ENCODE data around the gene CNIH2. TPM values are rescaled to one million over a fixed set of nuclear protein-coding genes. Genes with fewer than 3 reads are reported as not detected.

The CNIH2 gene
- total RNA-seq, 1 experiment from 2014 or later, result 1.3 TPM

DNA sequence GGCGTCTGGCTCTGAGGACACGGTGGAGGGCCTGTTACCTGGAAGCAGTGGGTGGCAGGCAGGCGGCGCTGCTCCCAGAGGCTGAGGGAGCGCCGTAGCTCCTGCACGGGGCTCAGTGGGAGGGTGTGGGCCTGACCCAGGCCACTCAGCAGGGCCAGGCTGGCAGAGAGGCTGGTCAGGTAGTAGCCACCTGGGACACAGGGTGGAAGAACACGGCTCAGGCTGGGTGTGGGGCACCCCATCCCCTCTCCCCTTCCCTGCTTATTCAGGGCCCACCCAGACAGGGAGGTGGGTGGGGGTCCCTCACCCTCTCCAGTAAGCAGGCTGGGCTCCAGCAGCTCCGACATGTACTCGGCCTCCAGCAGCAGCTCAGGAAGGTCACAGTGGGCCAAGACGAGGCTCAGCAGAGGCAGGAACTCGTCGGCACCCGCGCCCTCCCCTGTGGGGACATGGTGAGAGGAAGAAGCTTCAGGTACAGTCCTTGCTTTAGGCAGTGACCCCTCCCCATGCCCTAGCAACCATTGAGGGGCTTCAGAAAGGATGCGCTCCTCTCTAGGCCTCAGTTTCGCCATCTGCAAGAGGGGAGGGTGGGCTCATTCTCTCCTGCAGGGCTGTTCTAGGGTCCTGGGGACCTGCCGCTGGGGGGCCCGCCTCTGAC, 55.4 kb downstream of the CNIH2 start:
- Histone ChIP-seq H3K9me2 (ENCODE audit: insufficient read depth) (no peaks in the 10 kb centered on the region), H3K9ac (ENCODE audit: low read length) (no peak overlapping the region), H3K9me3 (ENCODE audit: control insufficient read depth in 1 of 2, insufficient read depth in 1 of 2, low read depth in 1 of 2, low read length in 2 of 2) (no peaks in the 10 kb centered on the region), H3K27me3 (ENCODE audit: insufficient read depth, low read length) (no peaks in the 10 kb centered on the region), H3K27ac (ENCODE audit: low read depth, low read length) (no peak overlapping the region), H3K4me2 (ENCODE audit: low read length) (no peak overlapping the region), H3K4me3 (replicated peaks in 1 of 2; ENCODE audit: low read depth in 1 of 2, low read length in 2 of 2) (no peak overlapping the region), H3K79me2 (ENCODE audit: insufficient read depth, low read length) (peaks cover 16% of the 10 kb centered on the region; the same call in 1 of the 2 replicates), H4K20me1 (ENCODE audit: insufficient read depth) (no peaks in the 10 kb centered on the region), H3K36me3 (ENCODE audit: control insufficient read depth in 1 of 2, insufficient read depth in 2 of 2, low read length in 2 of 2) (peaks cover 3 to 16% of the 10 kb centered on the region in 2 experiments; a peak in 3 of 4 replicates), H3K4me1 (ENCODE audit: control insufficient read depth in 1 of 2, insufficient read depth in 2 of 2, low read length in 2 of 2) (peaks cover 21 to 49% of the 10 kb centered on the region in 2 experiments), H2AFZ (ENCODE audit: low read depth, low read length, poor library complexity, severe bottlenecking) (no peak overlapping the region)
- DNase-seq (ENCODE audit: low read depth, low spot score) (no peak), ATAC-seq (no peak)
- BruUV-seq (replicated peaks), result no TSS peak
- intact Hi-C loops (cut with micrococcal nuclease), result no loop called here
- CTCF ChIA-PET, result interaction anchor here (0.7 kb wide), 1 partner anchor 21 kb away, joined by 3 read pairs; no protein-coding TSS in a partner anchor
- no peak for TF ChIP-seq SIN3A (IDR thresholded peaks at IDR 0.05; ENCODE audit: low read depth)
- TF ChIP-seq RAD21 (IDR thresholded peaks at IDR 0.05; ENCODE audit: low read depth), result no peak
- no peak for TF ChIP-seq EGR1 (IDR thresholded peaks at IDR 0.05; ENCODE audit: low read depth)
- POLR2A ChIA-PET, result no interaction called here
- RAD21 ChIA-PET (ENCODE audit: low non-redundant PET in 1 of 2, low total read pairs in 2 of 2, uncharacterized antibody in 2 of 2, unreplicated experiment in 2 of 2), result no interaction called here

Other genes with a start within 250 kb of the CNIH2 start
- not detected for gene GAL3ST3, start 229.0 kb upstream of the CNIH2 start, total RNA-seq (2021; ENCODE audit: unreplicated experiment)
- 300 TPM for gene SF3B2, start 225.8 kb upstream of the CNIH2 start, total RNA-seq (2021; ENCODE audit: unreplicated experiment)
- gene PACS1, start 207.9 kb upstream of the CNIH2 start, total RNA-seq (2021; ENCODE audit: unreplicated experiment), result 41.1 TPM
- gene KLC2, start 20.5 kb upstream of the CNIH2 start, total RNA-seq (2021; ENCODE audit: unreplicated experiment), result 58.5 TPM
- 148 TPM for gene RAB1B, start 9.5 kb upstream of the CNIH2 start, total RNA-seq (2021; ENCODE audit: unreplicated experiment)
- 54.7 TPM for gene YIF1A, start 11.0 kb downstream of the CNIH2 start, total RNA-seq (2021; ENCODE audit: unreplicated experiment)
- 5.9 TPM for gene TMEM151A, start 13.7 kb downstream of the CNIH2 start, total RNA-seq (2021; ENCODE audit: unreplicated experiment)
- gene CD248, start 38.9 kb downstream of the CNIH2 start, total RNA-seq (2021; ENCODE audit: unreplicated experiment), result 0.32 TPM
- 38.7 TPM for gene RIN1, start 58.3 kb downstream of the CNIH2 start, total RNA-seq (2021; ENCODE audit: unreplicated experiment)
- 42.1 TPM for gene BRMS1, start 66.9 kb downstream of the CNIH2 start, total RNA-seq (2021; ENCODE audit: unreplicated experiment)
- 6.7 TPM for gene B4GAT1, start 69.5 kb downstream of the CNIH2 start, total RNA-seq (2021; ENCODE audit: unreplicated experiment)
- 39.7 TPM for gene SLC29A2, start 93.6 kb downstream of the CNIH2 start, total RNA-seq (2021; ENCODE audit: unreplicated experiment)
- not detected for gene NPAS4, start 142.9 kb downstream of the CNIH2 start, total RNA-seq (2021; ENCODE audit: unreplicated experiment)
- 126 TPM for gene MRPL11, start 160.7 kb downstream of the CNIH2 start, total RNA-seq (2021; ENCODE audit: unreplicated experiment)
- gene PELI3, start 188.7 kb downstream of the CNIH2 start, total RNA-seq (2021; ENCODE audit: unreplicated experiment), result 12.8 TPM
- 55.6 TPM for gene DPP3, start 202.3 kb downstream of the CNIH2 start, total RNA-seq (2021; ENCODE audit: unreplicated experiment)
- 29.8 TPM for gene BBS1, start 232.5 kb downstream of the CNIH2 start, total RNA-seq (2021; ENCODE audit: unreplicated experiment)

All from HCT116 (cell line).